Omental fat pad (tissue), 4 donors: ENCODE results near the gene CCNY. TPM values are rescaled to one million over a fixed set of nuclear protein-coding genes. Genes with fewer than 3 reads are reported as not detected.

Source experiments
- ATAC-seq: fragments of 150-250 bp; one replicate; pipeline ENCODE4 v1.9.1; 2016; ENCODE audit warnings: mild to moderate bottlenecking, moderate library complexity; ENCODE audit not compliant: low FRiP score
- DNase-seq: peaks from one replicate; pipeline ENCODE4 v3.0.0-alpha.2; 2019; ENCODE audit warnings: low spot score
- CTCF ChIP-seq, 3 donors: fragments of 450-650 bp; IDR thresholded peaks; one replicate each; pipeline ENCODE4 v1.5.1; 2016 to 2017; ENCODE audit warnings: antibody characterized with exemption in 3 of 3, mild to moderate bottlenecking in 3 of 3, moderate library complexity in 2 of 3
- total RNA-seq, 4 donors: library from RNA; depleted of rRNA; stranded (reverse); fragments of >200 nt; gene quantifications; one replicate each; pipeline ENCODE4 v1.1.0, GENCODE V29; 2016

The CCNY gene
- total RNA-seq, 4 donors from 2014 or later, result 38.6 to 49.5 (median 47.2) TPM

DNA sequence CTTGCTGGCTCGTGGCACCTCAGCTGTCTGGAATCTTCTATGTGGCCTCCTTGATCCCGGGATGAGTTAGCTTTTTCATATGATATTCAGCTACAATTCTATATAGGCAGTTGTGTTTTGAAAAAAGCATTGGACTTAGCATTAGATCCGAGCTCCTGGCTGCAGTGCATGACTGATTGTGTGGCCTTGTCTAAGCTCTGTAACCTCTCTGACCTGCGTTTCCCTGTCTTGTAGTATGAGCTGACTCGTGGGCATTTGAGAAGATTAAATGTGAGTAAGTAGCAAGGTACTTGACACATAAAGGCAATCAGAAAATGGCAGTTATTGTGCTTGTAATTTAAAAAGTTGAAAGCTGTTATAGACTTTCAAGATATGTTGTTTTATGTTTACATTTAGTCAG is 85.9 kb downstream of the CCNY start:
- no peak for TF ChIP-seq CTCF (IDR thresholded peaks at IDR 0.05)
- DNase-seq (no peak), ATAC-seq (peak; percentile 42)

DNA sequence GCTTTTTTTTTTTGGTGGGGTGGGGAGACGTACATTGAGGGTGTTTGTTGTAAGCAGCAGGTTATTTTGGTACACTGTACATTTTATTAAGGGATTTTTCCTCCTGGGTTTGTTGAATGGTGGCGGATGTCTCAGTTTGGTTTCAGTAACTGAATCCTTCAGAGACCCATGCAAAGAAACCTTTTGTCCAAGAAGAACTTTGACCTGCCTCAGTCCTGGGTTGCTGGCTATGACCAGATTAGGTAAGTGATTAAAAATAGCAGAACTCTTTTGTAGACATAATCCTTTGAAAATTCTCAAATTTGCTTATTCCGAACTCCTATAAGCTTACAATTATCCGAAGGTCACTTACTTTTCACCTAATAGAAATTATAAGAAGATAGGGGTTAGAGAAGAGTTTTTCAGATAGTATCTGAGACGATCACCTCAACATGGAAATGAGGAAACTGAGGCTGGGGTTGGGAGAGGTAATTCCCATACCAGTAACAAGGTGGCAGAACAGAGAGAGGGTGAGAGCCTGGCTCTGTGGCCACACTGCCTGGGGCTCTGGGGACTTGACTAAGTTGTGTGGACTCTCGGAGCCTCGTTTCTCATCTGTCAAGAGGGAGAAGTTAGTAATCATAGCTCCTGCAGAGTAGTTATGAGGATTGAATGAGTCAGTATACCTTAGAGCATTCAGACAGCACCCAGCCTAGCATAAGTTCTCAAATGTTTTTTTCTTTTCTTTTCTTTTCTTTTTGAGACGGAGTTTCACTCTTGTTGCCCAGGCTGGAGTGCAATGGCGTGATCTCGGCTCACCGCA is 87.4 kb downstream of the CCNY start:
- DNase-seq (no peak), ATAC-seq (no peak)
- no peak for TF ChIP-seq CTCF (IDR thresholded peaks at IDR 0.05)

GRCh38 chr10:35424680-35425285 is 88.5 kb downstream of the CCNY start:
- TF ChIP-seq CTCF (IDR thresholded peaks at IDR 0.05), result no peak
- ATAC-seq (no peak), DNase-seq (no peak)

DNA sequence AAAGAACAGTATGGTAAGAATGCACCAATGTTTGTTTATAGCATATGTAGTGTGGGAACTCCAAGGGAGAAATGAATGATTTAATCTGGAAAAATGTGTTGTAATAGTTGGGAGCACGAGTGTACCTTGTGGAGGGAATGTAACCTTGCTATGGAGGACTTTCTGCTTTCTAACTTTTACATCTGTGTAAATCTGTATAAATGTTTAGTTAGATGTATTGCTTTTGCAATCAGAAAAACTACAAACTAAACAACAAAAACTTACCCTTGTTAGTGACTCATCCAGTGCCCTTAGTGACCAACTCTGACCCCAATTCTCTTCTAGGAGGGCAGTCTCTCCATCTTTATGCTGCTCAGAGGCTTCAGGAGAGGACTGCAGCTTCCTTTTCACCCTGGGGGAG is 89.3 kb downstream of the CCNY start:
- no peak for ATAC-seq

GRCh38 chr10:35426657-35427056 is 90.3 kb downstream of the CCNY start:
- no peak for DNase-seq
- ATAC-seq, result no peak
- no peak for TF ChIP-seq CTCF (IDR thresholded peaks at IDR 0.05)

More for the DNA sequence above, 89.3 kb downstream of the CCNY start:
- no peak for TF ChIP-seq CTCF (IDR thresholded peaks at IDR 0.05)
- DNase-seq, result no peak

DNA sequence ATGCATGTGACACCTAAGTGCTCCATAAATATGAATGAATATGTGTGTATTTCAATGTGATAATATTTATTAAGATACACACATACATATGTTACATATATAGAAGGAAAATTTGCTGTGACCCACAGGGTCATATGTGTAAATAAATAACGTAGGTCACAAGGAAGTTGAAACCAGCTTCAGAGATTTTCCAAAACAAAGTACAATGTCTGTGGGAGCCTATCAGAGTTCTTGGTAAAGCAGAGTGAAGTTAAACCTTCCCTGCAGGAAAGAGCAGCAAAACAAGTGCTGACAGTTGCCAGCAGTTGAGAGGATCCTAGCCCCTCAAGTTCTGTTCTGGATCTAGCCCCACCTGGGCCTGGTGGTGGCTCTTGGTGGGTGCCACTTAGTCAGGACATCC is 91.2 kb downstream of the CCNY start:
- DNase-seq (no peak), ATAC-seq (no peak)
- TF ChIP-seq CTCF (IDR thresholded peaks at IDR 0.05), result no peak

GRCh38 chr10:35428521-35428920 is 92.2 kb downstream of the CCNY start:
- ATAC-seq (no peak), DNase-seq (no peak)
- no peak for TF ChIP-seq CTCF (IDR thresholded peaks at IDR 0.05)
